HEK293 (cell line): ENCODE data around the gene ANO1.
A peak's percentile ranks its signal among the peaks of the same experiment; 100 is the strongest.

ENCODE experiments used
- CTCF ChIA-PET: fragments of 350-600 bp; formaldehyde crosslinking; extraction: SDS; loops from one replicate; lab custom pipeline; 2021; ENCODE audit warnings: antibody characterized with exemption; lab: Yijun Ruan, JAX
- POLR2A ChIA-PET: fragments of 300-600 bp; formaldehyde crosslinking; extraction: SDS; loops from one replicate; lab custom pipeline; 2020; ENCODE audit warnings: antibody characterized with exemption, inconsistent platforms; lab: Yijun Ruan, JAX
- H3K27ac ChIP-seq: fragments of 200-500 bp; sonication (Bioruptor generic); 2 replicates; pipeline ENCODE4 v1.5.1; 2014; ENCODE audit warnings: low read depth, low read length, control low read depth, inconsistent platforms; ENCODE audit errors: extremely low read depth
- H3K36me3 ChIP-seq, 2 experiments: fragments of 200-500 bp in 1 of 2; sonication (Bioruptor generic) in 1 of 2; 1 replicate in 1 of 2; 2 replicates in 1 of 2; pipeline ENCODE4 v1.5.1; 2014 to 2017; ENCODE audit warnings: inconsistent platforms in 2 of 2, low read length in 2 of 2; ENCODE audit not compliant: control insufficient read depth in 2 of 2, insufficient read depth in 1 of 2
- H3K4me1 ChIP-seq: fragments of 200-500 bp; sonication (Bioruptor generic); 2 replicates; pipeline ENCODE4 v1.5.1; 2014; ENCODE audit warnings: mild to moderate bottlenecking, low read length, inconsistent platforms; ENCODE audit not compliant: control insufficient read depth, insufficient read depth
- H3K4me3 ChIP-seq: 2 replicates; pipeline ENCODE4 v1.5.1; 2011; ENCODE audit warnings: low read depth, mild to moderate bottlenecking, control low read depth, low read length, moderate library complexity
- H3K9me3 ChIP-seq: fragments of 200-500 bp; sonication (Bioruptor generic); 2 replicates; pipeline ENCODE4 v1.5.1; 2014; ENCODE audit warnings: low read depth, low read length, inconsistent platforms; ENCODE audit not compliant: control insufficient read depth, insufficient read depth
- FEZF1 ChIP-seq: fragments of 450-650 bp; formaldehyde crosslinking; IDR thresholded peaks from 2 replicates; pipeline ENCODE4 v1.5.1; 2016; ENCODE audit warnings: missing biosample characterization, missing genetic modification characterization
- GLI2 ChIP-seq: fragments of 450-650 bp; formaldehyde crosslinking; IDR thresholded peaks from 2 replicates; pipeline ENCODE4; 2017; ENCODE audit warnings: missing biosample characterization, missing genetic modification characterization, low read depth, borderline replicate concordance
- KLF16 ChIP-seq: fragments of 450-650 bp; formaldehyde crosslinking; IDR thresholded peaks from 2 replicates; pipeline ENCODE4 v1.5.1; 2017; ENCODE audit warnings: missing biosample characterization, missing genetic modification characterization
- OSR2 ChIP-seq: fragments of 450-650 bp; formaldehyde crosslinking; IDR thresholded peaks from 2 replicates; pipeline ENCODE4 v1.5.1; 2016; ENCODE audit warnings: missing biosample characterization, missing genetic modification characterization
- SCRT1 ChIP-seq: fragments of 450-650 bp; formaldehyde crosslinking; IDR thresholded peaks from 2 replicates; pipeline ENCODE4 v1.5.1; 2016; ENCODE audit warnings: missing biosample characterization, missing genetic modification characterization, borderline replicate concordance
- YY1 ChIP-seq: fragments of 450-650 bp; formaldehyde crosslinking; IDR thresholded peaks from 2 replicates; pipeline ENCODE4 v1.5.1; 2018; ENCODE audit warnings: missing biosample characterization, missing genetic modification characterization
- ZBTB7A ChIP-seq: fragments of 450-650 bp; formaldehyde crosslinking; IDR thresholded peaks from 2 replicates; pipeline ENCODE4 v1.5.1; 2016; ENCODE audit warnings: low read depth, missing biosample characterization, missing genetic modification characterization
- ZEB2 ChIP-seq: fragments of 450-650 bp; formaldehyde crosslinking; IDR thresholded peaks from 2 replicates; pipeline ENCODE4 v1.5.1; 2016; ENCODE audit warnings: missing biosample characterization, missing genetic modification characterization
- ZIC2 ChIP-seq: fragments of 450-650 bp; formaldehyde crosslinking; IDR thresholded peaks from 2 replicates; pipeline ENCODE4 v1.5.1; 2016; ENCODE audit warnings: missing biosample characterization, missing genetic modification characterization
- ZNF169 ChIP-seq: fragments of 450-650 bp; formaldehyde crosslinking; IDR thresholded peaks from 2 replicates; pipeline ENCODE4 v1.5.1; 2016; ENCODE audit warnings: missing biosample characterization, missing genetic modification characterization
- ZNF266 ChIP-seq: fragments of 450-650 bp; formaldehyde crosslinking; IDR thresholded peaks from 2 replicates; pipeline ENCODE4 v1.5.1; 2016; ENCODE audit warnings: missing biosample characterization, missing genetic modification characterization, low read depth
- ZNF335 ChIP-seq: fragments of 450-650 bp; formaldehyde crosslinking; conservative IDR thresholded peaks from 2 replicates; pipeline ENCODE4 v1.5.1; 2016; ENCODE audit warnings: missing biosample characterization, missing genetic modification characterization
- ZNF341 ChIP-seq: fragments of 450-650 bp; formaldehyde crosslinking; IDR thresholded peaks from 2 replicates; pipeline ENCODE4; 2016; ENCODE audit warnings: low read depth, missing biosample characterization, missing genetic modification characterization
- ZNF366 ChIP-seq: fragments of 450-650 bp; formaldehyde crosslinking; conservative IDR thresholded peaks from 2 replicates; pipeline ENCODE4 v1.5.1; 2016; ENCODE audit warnings: missing biosample characterization, missing genetic modification characterization
- ZNF37A ChIP-seq: fragments of 450-650 bp; IDR thresholded peaks from 2 replicates; pipeline ENCODE4 v1.5.1; 2018; ENCODE audit warnings: missing biosample characterization, missing genetic modification characterization
- ZNF394 ChIP-seq: fragments of 450-650 bp; formaldehyde crosslinking; IDR thresholded peaks from 2 replicates; pipeline ENCODE4 v1.5.1; 2016; ENCODE audit warnings: missing biosample characterization, missing genetic modification characterization, mild to moderate bottlenecking, moderate library complexity, borderline replicate concordance
- ZNF514 ChIP-seq: fragments of 450-650 bp; formaldehyde crosslinking; IDR thresholded peaks from 2 replicates; pipeline ENCODE4 v1.5.1; 2016; ENCODE audit warnings: missing biosample characterization, missing genetic modification characterization
- ZNF529 ChIP-seq: fragments of 450-650 bp; formaldehyde crosslinking; IDR thresholded peaks from 2 replicates; pipeline ENCODE4 v1.5.1; 2017; ENCODE audit warnings: missing genetic modification characterization, missing biosample characterization; ENCODE audit not compliant: insufficient replicate concordance
- ZNF549 ChIP-seq: fragments of 450-650 bp; IDR thresholded peaks from 2 replicates; pipeline ENCODE4 v1.5.1; 2018; ENCODE audit warnings: missing biosample characterization, missing genetic modification characterization, mild to moderate bottlenecking, inconsistent platforms, moderate library complexity
- ZNF585B ChIP-seq: fragments of 450-650 bp; formaldehyde crosslinking; IDR thresholded peaks from 2 replicates; pipeline ENCODE4 v1.5.1; 2016; ENCODE audit warnings: missing biosample characterization, missing genetic modification characterization
- ZNF610 ChIP-seq: fragments of 450-650 bp; formaldehyde crosslinking; IDR thresholded peaks from 2 replicates; pipeline ENCODE4 v1.5.1; 2016; ENCODE audit warnings: missing biosample characterization, missing genetic modification characterization, borderline replicate concordance
- ZNF621 ChIP-seq: fragments of 450-650 bp; formaldehyde crosslinking; IDR thresholded peaks from 2 replicates; pipeline ENCODE4 v1.5.1; 2017; ENCODE audit warnings: missing biosample characterization, missing genetic modification characterization
- ZNF660 ChIP-seq: fragments of 450-650 bp; IDR thresholded peaks from 2 replicates; pipeline ENCODE4 v1.5.1; 2018; ENCODE audit warnings: missing biosample characterization, mild to moderate bottlenecking, missing genetic modification characterization
- ZNF670 ChIP-seq: fragments of 450-650 bp; formaldehyde crosslinking; IDR thresholded peaks from 2 replicates; pipeline ENCODE4 v1.5.1; 2016; ENCODE audit warnings: missing biosample characterization, missing genetic modification characterization, low read depth
- ZNF747 ChIP-seq: fragments of 450-650 bp; formaldehyde crosslinking; IDR thresholded peaks from 2 replicates; pipeline ENCODE4 v1.5.1; 2016; ENCODE audit warnings: missing biosample characterization, missing genetic modification characterization
- ZNF776 ChIP-seq: fragments of 450-650 bp; formaldehyde crosslinking; IDR thresholded peaks from 2 replicates; pipeline ENCODE4 v1.5.0; 2017; ENCODE audit warnings: missing biosample characterization, missing genetic modification characterization, borderline replicate concordance
- ZNF843 ChIP-seq: fragments of 450-650 bp; formaldehyde crosslinking; IDR thresholded peaks from 2 replicates; pipeline ENCODE4 v1.5.1; 2016; ENCODE audit warnings: missing biosample characterization, missing genetic modification characterization
- ZXDB ChIP-seq: fragments of 450-650 bp; formaldehyde crosslinking; IDR thresholded peaks from 2 replicates; pipeline ENCODE4 v1.5.1; 2016; ENCODE audit warnings: missing biosample characterization, missing genetic modification characterization
- TF ChIP-seq, protein P1 (sequence below): fragments of 450-650 bp; formaldehyde crosslinking; IDR thresholded peaks from 2 replicates; pipeline ENCODE4 v1.5.1; 2016; ENCODE audit warnings: missing biosample characterization, missing genetic modification characterization
- TF ChIP-seq, protein P2 (sequence below): sonication (generic); formaldehyde crosslinking; IDR thresholded peaks from 2 replicates; pipeline ENCODE4 v1.8.1; 2022; ENCODE audit warnings: mild to moderate bottlenecking, moderate library complexity, missing genetic modification reagents
- TF ChIP-seq, protein P3 (sequence below): fragments of 450-650 bp; formaldehyde crosslinking; IDR thresholded peaks from 2 replicates; pipeline ENCODE4 v1.5.1; 2016; ENCODE audit warnings: missing biosample characterization, missing genetic modification characterization
- TF ChIP-seq, protein P4 (sequence below): fragments of 450-650 bp; formaldehyde crosslinking; IDR thresholded peaks from 2 replicates; pipeline ENCODE4 v1.5.1; 2016; ENCODE audit warnings: missing biosample characterization, missing genetic modification characterization

ANO1 gene

DNA sequence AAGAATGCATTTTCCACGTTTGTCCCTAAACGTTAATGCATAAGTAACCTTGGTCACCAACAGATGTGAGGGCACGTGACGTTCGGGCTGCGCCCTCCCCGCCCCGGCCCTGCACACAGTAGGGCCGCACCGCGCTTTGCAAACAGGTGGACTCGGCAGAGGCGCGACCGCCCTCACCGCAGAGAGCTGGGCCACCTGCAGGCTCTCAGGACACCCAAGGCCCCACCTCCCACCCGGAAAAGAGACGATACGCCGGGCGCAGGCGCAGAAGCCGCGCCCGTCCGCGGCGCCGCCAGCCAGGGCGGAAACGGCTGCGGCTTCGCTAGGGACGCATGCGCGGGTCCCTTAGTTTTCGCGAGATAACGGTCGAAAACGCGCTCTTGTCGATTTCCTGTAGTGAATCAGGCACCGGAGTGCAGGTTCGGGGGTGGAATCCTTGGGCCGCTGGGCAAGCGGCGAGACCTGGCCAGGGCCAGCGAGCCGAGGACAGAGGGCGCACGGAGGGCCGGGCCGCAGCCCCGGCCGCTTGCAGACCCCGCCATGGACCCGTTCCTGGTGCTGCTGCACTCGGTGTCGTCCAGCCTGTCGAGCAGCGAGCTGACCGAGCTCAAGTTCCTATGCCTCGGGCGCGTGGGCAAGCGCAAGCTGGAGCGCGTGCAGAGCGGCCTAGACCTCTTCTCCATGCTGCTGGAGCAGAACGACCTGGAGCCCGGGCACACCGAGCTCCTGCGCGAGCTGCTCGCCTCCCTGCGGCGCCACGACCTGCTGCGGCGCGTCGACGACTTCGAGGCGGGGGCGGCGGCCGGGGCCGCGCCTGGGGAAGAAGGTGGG lies 125.0 kb downstream of the ANO1 start, which contains the start of gene FADD:
Gene FADD (plus strand): TSS at position 377 of the 831 bp plus-strand sequence. CDS start 164 bp downstream, at position 541.
- H3K36me3 ChIP-seq: peaks cover 3 to 34% of the 10 kb centered on the region in 2 experiments; a peak in 2 of 3 replicates
- CTCF ChIA-PET: interaction anchor here (0.6 to 1.1 kb wide), 4 partner anchors 11 to 288 kb away, joined by 3 read pairs; no protein-coding TSS in a partner anchor
- peak within 1 kb of the TSS; percentile 69 for H3K4me3 ChIP-seq
- 0 out of 2 replicates have a peak, but pooled peaks cover 2% of the 10 kb centered on the region for H3K4me1 ChIP-seq
- H3K27ac ChIP-seq: peak within 1 kb of the TSS; percentile 72; the same call in 1 of the 2 replicates
- H3K9me3 ChIP-seq: no peaks in the 10 kb centered on the region
- POLR2A ChIA-PET: interaction anchor here (1.1 to 1.7 kb wide), 3 partner anchors 41 to 68 kb away, joined by 3 to 8 read pairs (median 6); partner anchors contain the start of gene PPFIA1
- TF ChIP-seq ZNF266 (no peak), SCRT1 (tag by site-specific recombination) (peak; percentile 92), ZNF843 (tag by site-specific recombination) (0 out of 2 replicates have a peak, but pooled peaks have one; percentile 14), ZNF394 (tag by site-specific recombination) (no peak), ZNF514 (no peak), ZXDB (peak; percentile 32; the same call in 1 of the 2 replicates), ZNF549 (no peak), ZBTB7A (tag by site-specific recombination) (no peak), OSR2 (tag by site-specific recombination) (no peak), ZNF610 (tag by site-specific recombination) (no peak), ZNF37A (no peak), ZNF335 (tag by site-specific recombination) (peak; percentile 75), ZEB2 (tag by site-specific recombination) (0 out of 2 replicates have a peak, but pooled peaks have one; percentile 41), ZNF670 (tag by site-specific recombination) (no peak), FEZF1 (tag by site-specific recombination) (no peak), ZNF585B (tag by site-specific recombination) (no peak), ZIC2 (tag by site-specific recombination) (peak; percentile 41), GLI2 (no peak), ZNF660 (tag by site-specific recombination) (0 out of 2 replicates have a peak, but pooled peaks have one; percentile 9), KLF16 (tag by site-specific recombination) (no peak), ZNF776 (no peak), ZNF341 (no peak), ZNF621 (tag by site-specific recombination) (no peak), ZNF529 (no peak), ZNF747 (tag by site-specific recombination) (no peak), ZNF169 (no peak), ZNF366 (no peak), YY1 (0 out of 2 replicates have a peak, but pooled peaks have one; percentile 6)
- TF ChIP-seq, protein P1, sequence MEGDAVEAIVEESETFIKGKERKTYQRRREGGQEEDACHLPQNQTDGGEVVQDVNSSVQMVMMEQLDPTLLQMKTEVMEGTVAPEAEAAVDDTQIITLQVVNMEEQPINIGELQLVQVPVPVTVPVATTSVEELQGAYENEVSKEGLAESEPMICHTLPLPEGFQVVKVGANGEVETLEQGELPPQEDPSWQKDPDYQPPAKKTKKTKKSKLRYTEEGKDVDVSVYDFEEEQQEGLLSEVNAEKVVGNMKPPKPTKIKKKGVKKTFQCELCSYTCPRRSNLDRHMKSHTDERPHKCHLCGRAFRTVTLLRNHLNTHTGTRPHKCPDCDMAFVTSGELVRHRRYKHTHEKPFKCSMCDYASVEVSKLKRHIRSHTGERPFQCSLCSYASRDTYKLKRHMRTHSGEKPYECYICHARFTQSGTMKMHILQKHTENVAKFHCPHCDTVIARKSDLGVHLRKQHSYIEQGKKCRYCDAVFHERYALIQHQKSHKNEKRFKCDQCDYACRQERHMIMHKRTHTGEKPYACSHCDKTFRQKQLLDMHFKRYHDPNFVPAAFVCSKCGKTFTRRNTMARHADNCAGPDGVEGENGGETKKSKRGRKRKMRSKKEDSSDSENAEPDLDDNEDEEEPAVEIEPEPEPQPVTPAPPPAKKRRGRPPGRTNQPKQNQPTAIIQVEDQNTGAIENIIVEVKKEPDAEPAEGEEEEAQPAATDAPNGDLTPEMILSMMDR: no peak
- TF ChIP-seq, protein P2, sequence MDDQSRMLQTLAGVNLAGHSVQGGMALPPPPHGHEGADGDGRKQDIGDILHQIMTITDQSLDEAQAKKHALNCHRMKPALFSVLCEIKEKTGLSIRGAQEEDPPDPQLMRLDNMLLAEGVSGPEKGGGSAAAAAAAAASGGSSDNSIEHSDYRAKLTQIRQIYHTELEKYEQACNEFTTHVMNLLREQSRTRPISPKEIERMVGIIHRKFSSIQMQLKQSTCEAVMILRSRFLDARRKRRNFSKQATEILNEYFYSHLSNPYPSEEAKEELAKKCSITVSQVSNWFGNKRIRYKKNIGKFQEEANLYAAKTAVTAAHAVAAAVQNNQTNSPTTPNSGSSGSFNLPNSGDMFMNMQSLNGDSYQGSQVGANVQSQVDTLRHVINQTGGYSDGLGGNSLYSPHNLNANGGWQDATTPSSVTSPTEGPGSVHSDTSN: peak; percentile 66; the same call in 1 of the 2 replicates
- TF ChIP-seq, protein P3, sequence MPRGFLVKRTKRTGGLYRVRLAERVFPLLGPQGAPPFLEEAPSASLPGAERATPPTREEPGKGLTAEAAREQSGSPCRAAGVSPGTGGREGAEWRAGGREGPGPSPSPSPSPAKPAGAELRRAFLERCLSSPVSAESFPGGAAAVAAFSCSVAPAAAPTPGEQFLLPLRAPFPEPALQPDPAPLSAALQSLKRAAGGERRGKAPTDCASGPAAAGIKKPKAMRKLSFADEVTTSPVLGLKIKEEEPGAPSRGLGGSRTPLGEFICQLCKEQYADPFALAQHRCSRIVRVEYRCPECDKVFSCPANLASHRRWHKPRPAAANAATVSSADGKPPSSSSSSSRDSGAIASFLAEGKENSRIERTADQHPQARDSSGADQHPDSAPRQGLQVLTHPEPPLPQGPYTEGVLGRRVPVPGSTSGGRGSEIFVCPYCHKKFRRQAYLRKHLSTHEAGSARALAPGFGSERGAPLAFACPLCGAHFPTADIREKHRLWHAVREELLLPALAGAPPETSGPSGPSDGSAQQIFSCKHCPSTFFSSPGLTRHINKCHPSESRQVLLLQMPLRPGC (tag by site-specific recombination): no peak
- TF ChIP-seq, protein P4, sequence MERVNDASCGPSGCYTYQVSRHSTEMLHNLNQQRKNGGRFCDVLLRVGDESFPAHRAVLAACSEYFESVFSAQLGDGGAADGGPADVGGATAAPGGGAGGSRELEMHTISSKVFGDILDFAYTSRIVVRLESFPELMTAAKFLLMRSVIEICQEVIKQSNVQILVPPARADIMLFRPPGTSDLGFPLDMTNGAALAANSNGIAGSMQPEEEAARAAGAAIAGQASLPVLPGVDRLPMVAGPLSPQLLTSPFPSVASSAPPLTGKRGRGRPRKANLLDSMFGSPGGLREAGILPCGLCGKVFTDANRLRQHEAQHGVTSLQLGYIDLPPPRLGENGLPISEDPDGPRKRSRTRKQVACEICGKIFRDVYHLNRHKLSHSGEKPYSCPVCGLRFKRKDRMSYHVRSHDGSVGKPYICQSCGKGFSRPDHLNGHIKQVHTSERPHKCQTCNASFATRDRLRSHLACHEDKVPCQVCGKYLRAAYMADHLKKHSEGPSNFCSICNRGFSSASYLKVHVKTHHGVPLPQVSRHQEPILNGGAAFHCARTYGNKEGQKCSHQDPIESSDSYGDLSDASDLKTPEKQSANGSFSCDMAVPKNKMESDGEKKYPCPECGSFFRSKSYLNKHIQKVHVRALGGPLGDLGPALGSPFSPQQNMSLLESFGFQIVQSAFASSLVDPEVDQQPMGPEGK (tag by site-specific recombination): peak; percentile 73
